Activated T-cell treated with anti-CD3 and anti-CD28 coated beads, Interleukin-2, amount 50 U/mL, for 4 hours (primary cell): ENCODE results near the gene COL6A3. TPM values are rescaled to one million over a fixed set of nuclear protein-coding genes. Genes with fewer than 3 reads are reported as not detected.

ENCODE experiments used
- ATAC-seq, 2 donors: fragments of 200-7000 bp; cut with Tn5 transposase; one replicate each; pipeline ENCODE4 v1.10.0; 2021
- DNase-seq: peaks from one replicate; pipeline ENCODE4 v3.0.0-alpha.2; 2020
- H3K27me3 Mint-ChIP-seq: one replicate; pipeline ENCODE4 v1.8.0; 2021; ENCODE audit warnings: low read depth, mixed read lengths
- H3K36me3 Mint-ChIP-seq: one replicate; pipeline ENCODE4 v1.8.0; 2022; ENCODE audit warnings: mixed read lengths; ENCODE audit not compliant: insufficient read depth
- H3K4me1 Mint-ChIP-seq: one replicate; pipeline ENCODE4 v1.8.0; 2021; ENCODE audit warnings: low read depth, mixed read lengths
- H3K4me3 Mint-ChIP-seq: one replicate; pipeline ENCODE4 v1.8.0; 2021; ENCODE audit warnings: mild to moderate bottlenecking, moderate library complexity, mixed read lengths
- H3K9me3 Mint-ChIP-seq: one replicate; pipeline ENCODE4 v1.8.0; 2021; ENCODE audit warnings: mixed read lengths
- total RNA-seq, 3 donors: library from RNA; stranded (reverse); gene quantifications; one replicate each; pipeline ENCODE4 v1.2.1, GENCODE V29; 2021

The COL6A3 gene
- total RNA-seq, 3 donors from 2014 or later: 19.2 to 33.2 (median 19.4) TPM

GRCh38 chr2:237348281-237348865 lies 65.6 kb downstream of the COL6A3 start:
- Mint-ChIP-seq H3K9me3 (no peaks in the 10 kb centered on the region), H3K27me3 (peaks cover 2% of the 10 kb centered on the region), H3K36me3 (peaks cover 2% of the 10 kb centered on the region), H3K4me3 (no peak overlapping the region), H3K4me1 (no peaks in the 10 kb centered on the region)
- DNase-seq (no peak), ATAC-seq (no peak)

- DNase-seq (no peak), ATAC-seq (no peak)
- no peak overlapping the region for H3K4me3 Mint-ChIP-seq
- H3K27me3 Mint-ChIP-seq: no peaks in the 10 kb centered on the region
- no peaks in the 10 kb centered on the region for H3K9me3 Mint-ChIP-seq
- no peaks in the 10 kb centered on the region for H3K4me1 Mint-ChIP-seq
- peaks cover 4% of the 10 kb centered on the region for H3K36me3 Mint-ChIP-seq
Observed at GRCh38 chr2:237345891-237346640, 67.9 kb downstream of the COL6A3 start.

DNA sequence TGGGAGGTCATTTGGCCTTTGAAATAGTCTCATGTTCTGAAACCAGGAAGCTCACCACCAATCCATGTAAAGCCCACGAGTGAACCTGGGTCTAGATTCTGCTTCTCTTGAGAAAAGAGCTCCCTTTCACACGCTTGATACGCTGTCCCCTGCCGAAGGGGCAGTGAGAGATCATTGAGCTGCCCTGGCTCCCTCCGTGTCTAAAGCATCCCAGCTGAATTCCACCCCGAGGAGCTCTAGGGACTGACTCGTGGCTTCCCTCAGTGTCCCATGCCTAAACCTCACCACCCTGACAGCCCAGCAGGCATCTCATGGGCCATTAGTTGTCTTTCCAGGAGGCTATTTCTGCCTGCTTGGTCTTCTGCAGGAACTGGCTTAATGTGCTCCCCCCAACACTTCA lies 68.6 kb downstream of the COL6A3 start:
- H3K36me3 Mint-ChIP-seq: peaks cover 4% of the 10 kb centered on the region

DNA sequence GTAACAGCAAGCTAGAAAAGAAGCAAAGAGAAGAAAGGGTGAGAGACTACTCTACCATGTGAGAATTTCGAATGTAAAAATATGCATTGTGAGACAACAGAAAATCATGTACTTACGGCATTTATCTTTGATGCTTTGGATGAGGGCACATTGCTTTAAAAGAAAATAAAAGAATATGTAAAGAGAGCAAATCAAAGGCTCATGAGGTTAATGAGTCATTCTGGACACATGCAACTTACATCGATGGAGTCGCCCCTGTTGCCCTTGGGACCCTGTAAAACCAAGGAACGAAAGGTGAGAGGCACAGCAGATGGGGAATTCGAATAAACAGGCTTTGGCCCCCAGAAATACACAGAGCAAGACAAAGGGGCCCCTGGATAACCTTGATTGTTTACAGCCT lies 69.0 kb downstream of the COL6A3 start:
- ATAC-seq (no peak), DNase-seq (no peak)
- no peak overlapping the region for H3K4me3 Mint-ChIP-seq
- H3K36me3 Mint-ChIP-seq: peaks cover 8% of the 10 kb centered on the region
- no peaks in the 10 kb centered on the region for H3K4me1 Mint-ChIP-seq
- H3K9me3 Mint-ChIP-seq: no peaks in the 10 kb centered on the region
- no peaks in the 10 kb centered on the region for H3K27me3 Mint-ChIP-seq

More for the DNA sequence above, 68.6 kb downstream of the COL6A3 start:
- no peak for DNase-seq
- Mint-ChIP-seq H3K4me1 (no peaks in the 10 kb centered on the region), H3K4me3 (no peak overlapping the region), H3K27me3 (no peaks in the 10 kb centered on the region), H3K9me3 (no peaks in the 10 kb centered on the region)
- no peak for ATAC-seq

DNA sequence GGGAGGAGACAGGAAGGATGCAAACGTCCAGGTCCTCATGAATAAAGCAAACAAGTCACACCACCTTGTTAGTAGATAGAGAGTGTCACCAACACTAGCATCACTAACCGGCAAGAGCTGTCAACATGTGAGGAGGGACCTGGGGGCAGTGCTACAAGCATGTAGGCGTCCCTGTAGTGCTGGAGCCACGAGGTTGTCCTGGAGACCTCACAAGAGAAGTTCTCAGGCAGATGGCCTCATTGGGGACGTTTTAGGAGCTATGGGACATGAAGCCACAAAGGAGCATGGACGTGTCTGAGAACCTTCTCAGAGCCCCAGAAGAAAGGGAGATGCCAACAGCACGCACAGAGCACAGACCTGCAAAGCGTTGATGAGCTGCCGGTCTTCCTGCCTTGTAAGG lies 70.0 kb downstream of the COL6A3 start:
- Mint-ChIP-seq H3K4me1 (no peaks in the 10 kb centered on the region), H3K4me3 (no peak overlapping the region), H3K27me3 (no peaks in the 10 kb centered on the region), H3K36me3 (peaks cover 8% of the 10 kb centered on the region), H3K9me3 (no peaks in the 10 kb centered on the region)
- ATAC-seq: no peak
- no peak for DNase-seq

GRCh38 chr2:237341872-237342271 lies 72.1 kb downstream of the COL6A3 start:
- Mint-ChIP-seq H3K9me3 (no peaks in the 10 kb centered on the region), H3K4me1 (no peaks in the 10 kb centered on the region), H3K36me3 (peaks cover 8% of the 10 kb centered on the region), H3K27me3 (no peaks in the 10 kb centered on the region), H3K4me3 (no peak overlapping the region)
- DNase-seq: no peak
- no peak for ATAC-seq

DNA sequence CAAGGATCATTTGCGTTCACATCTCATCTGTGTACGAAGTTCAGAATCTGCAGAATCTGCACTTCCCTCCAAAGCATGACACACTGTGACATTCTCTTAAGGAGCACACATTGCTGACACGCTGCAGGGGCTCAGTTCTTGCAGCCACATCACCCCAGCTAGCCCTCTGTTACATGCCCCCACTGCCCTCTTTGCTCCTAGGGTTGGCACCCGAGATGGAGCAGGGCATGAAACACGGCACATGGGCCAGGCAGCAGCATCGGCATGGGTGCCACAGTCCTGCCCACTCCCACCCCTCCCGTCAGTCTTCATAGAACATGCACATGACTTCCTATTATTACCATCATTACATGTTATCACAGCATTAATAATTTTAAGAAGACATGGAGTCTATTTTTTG lies 76.4 kb downstream of the COL6A3 start:
- Mint-ChIP-seq H3K27me3 (no peaks in the 10 kb centered on the region), H3K9me3 (no peaks in the 10 kb centered on the region), H3K4me1 (no peaks in the 10 kb centered on the region), H3K36me3 (peaks cover 13% of the 10 kb centered on the region), H3K4me3 (no peak overlapping the region)
- DNase-seq (no peak), ATAC-seq (no peak)

GRCh38 chr2:237336131-237336530 lies 77.8 kb downstream of the COL6A3 start:
- Mint-ChIP-seq H3K4me3 (no peak overlapping the region), H3K9me3 (no peaks in the 10 kb centered on the region), H3K36me3 (peaks cover 9% of the 10 kb centered on the region), H3K27me3 (no peaks in the 10 kb centered on the region), H3K4me1 (no peaks in the 10 kb centered on the region)
- DNase-seq (no peak), ATAC-seq (no peak)

DNA sequence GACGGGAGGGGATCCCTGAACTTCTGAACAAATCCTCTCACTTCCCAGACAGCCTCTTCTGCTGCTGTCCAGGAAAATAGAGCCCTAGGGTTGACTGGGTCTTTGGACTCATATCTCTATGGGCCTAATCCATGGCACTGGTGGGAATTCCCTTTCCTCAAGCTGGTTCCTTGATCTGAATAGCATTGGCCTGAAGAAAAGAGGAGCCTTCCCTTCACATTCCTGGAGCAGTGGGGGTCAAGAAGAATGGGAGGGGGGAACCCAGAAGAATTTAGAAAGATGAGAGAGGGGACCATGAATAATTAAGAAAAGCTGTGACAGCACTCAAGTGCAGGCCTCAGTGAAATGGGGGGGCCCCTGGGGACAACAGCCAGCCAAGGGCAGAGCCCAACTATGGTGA lies 80.2 kb downstream of the COL6A3 start:
- no peaks in the 10 kb centered on the region for H3K27me3 Mint-ChIP-seq
- peaks cover 5% of the 10 kb centered on the region for H3K36me3 Mint-ChIP-seq
- H3K4me3 Mint-ChIP-seq: no peak overlapping the region
- no peaks in the 10 kb centered on the region for H3K4me1 Mint-ChIP-seq
- DNase-seq (no peak), ATAC-seq (no peak)
- H3K9me3 Mint-ChIP-seq: no peaks in the 10 kb centered on the region

GRCh38 chr2:237330541-237330940 lies 83.4 kb downstream of the COL6A3 start:
- peaks cover 2% of the 10 kb centered on the region for H3K36me3 Mint-ChIP-seq
- no peak for ATAC-seq
- DNase-seq: no peak
- no peaks in the 10 kb centered on the region for H3K27me3 Mint-ChIP-seq
- H3K9me3 Mint-ChIP-seq: no peaks in the 10 kb centered on the region
- no peak overlapping the region for H3K4me3 Mint-ChIP-seq
- H3K4me1 Mint-ChIP-seq: no peaks in the 10 kb centered on the region

DNA sequence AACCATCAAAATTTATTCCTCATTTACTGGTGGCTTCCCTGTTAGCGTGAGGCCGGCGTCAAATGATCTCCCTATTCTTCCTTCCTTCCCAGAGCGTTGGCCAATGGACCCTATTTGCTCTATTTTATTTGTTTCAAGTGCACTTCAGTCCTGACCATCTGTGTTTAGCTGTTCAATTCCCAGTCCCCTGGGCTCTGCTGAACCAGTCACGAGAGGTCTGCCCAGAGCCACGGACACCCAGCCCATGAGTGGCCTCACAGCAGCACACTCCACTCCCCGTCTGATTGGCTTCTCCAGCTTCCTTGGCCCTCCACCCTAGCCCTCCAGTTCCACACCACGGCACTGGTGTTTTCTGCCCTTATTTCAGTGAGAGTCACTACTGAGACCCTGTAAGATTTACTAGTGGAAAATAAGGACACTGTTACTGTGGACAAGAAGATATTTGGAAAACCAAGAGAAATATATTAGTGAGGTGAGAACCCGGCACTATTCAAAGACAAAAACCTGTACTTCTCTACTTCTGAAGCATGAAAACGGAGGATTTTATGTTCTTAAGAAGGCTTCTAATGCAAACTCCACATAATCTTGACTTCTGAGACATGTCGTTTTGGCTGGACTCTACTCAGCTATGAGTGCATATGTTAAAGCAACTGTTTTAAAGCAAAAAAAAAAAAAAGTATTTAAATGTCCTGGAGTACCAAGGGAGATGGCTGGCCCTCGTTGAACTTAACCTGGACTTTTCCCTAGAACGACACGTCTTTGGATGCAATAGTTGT lies 86.6 kb downstream of the COL6A3 start:
- H3K4me1 Mint-ChIP-seq: no peaks in the 10 kb centered on the region
- no peak for DNase-seq
- no peaks in the 10 kb centered on the region for H3K27me3 Mint-ChIP-seq
- H3K9me3 Mint-ChIP-seq: no peaks in the 10 kb centered on the region
- no peak for ATAC-seq
- peaks cover 1% of the 10 kb centered on the region for H3K36me3 Mint-ChIP-seq
- no peak overlapping the region for H3K4me3 Mint-ChIP-seq

DNA sequence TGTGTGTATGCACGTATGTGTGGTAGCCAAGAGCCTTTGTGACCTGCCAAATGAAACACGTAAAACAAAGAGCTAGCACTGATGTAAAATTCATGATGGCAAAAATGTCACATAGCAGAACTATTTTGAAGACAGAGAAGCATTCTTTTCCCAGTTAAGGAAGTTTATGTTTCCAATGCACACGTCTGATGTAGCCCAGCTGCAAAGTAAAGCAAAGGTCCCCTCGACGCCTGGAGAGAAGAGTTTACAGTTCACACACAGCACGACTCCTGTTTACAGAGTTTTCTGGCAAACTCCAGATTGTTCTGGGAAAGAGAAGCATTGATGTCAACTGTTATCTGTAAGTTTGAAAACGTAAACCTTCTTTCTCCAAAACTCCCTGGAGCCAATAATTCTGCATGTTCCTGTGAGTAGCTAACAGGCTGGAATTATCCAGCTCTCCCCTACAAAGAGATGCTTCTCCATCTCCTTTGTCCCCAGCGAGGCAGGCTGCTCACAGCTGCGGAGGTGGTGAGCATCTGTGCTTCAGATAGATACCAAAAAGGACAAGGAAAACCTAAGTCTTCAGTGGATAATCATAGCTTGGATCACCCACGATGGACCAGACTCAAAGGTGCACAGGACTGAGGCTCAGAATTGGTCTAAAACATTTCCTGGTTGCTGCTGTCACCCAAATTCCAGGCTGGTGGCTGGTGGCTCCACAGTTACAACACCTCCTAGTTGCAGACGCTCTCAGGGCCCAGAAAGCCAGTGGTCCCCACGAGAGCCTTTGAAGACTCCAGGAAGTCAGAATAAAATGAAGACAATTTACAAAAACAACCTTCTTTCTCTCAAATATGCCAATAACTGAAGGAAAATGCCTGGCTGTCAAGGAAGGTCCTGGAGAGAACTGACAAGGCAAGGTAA lies 87.4 kb downstream of the COL6A3 start:
- Mint-ChIP-seq H3K9me3 (no peaks in the 10 kb centered on the region), H3K27me3 (no peaks in the 10 kb centered on the region)
- ATAC-seq: no peak

DNA sequence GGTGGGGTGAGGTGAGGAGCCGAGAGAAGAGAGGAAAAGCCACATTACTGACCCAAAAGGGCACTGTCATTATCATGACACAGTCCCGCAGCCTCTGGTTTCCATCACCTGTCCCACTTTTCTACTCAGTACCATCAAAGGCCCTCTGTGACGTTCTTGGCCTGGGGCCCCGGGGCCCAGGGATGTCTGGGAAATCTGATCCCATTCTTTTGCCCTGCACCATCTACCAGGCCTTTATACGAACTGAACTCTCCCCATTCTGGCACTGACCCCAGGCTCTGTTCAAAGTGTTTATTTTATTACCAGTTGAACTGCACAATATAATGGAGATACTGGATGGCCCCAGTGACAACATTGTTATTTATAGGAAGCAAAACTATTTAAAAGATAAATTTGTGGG lies 89.1 kb downstream of the COL6A3 start:
- H3K27me3 Mint-ChIP-seq: no peaks in the 10 kb centered on the region
- no peaks in the 10 kb centered on the region for H3K9me3 Mint-ChIP-seq
- peaks cover 1% of the 10 kb centered on the region for H3K36me3 Mint-ChIP-seq
- ATAC-seq (no peak), DNase-seq (no peak)
- no peaks in the 10 kb centered on the region for H3K4me1 Mint-ChIP-seq
- H3K4me3 Mint-ChIP-seq: no peak overlapping the region

More for the DNA sequence above, 87.4 kb downstream of the COL6A3 start:
- Mint-ChIP-seq H3K4me1 (no peaks in the 10 kb centered on the region), H3K36me3 (peaks cover 1% of the 10 kb centered on the region), H3K4me3 (no peak overlapping the region)
- DNase-seq: no peak

- no peaks in the 10 kb centered on the region for H3K27me3 Mint-ChIP-seq
- no peaks in the 10 kb centered on the region for H3K9me3 Mint-ChIP-seq
- peaks cover 1% of the 10 kb centered on the region for H3K36me3 Mint-ChIP-seq
- DNase-seq: no peak
- ATAC-seq: no peak
- no peak overlapping the region for H3K4me3 Mint-ChIP-seq
- no peaks in the 10 kb centered on the region for H3K4me1 Mint-ChIP-seq
Observed at GRCh38 chr2:237324405-237324831, 89.5 kb downstream of the COL6A3 start.
